Measurements from ENCODE around the gene RALB. TPM values are rescaled to one million over a fixed set of nuclear protein-coding genes. Genes with fewer than 3 reads are reported as not detected.

The RALB gene
- total RNA-seq, 1 experiment from 2014 or later: 24.6 TPM

GRCh38 chr2:120254178-120254577 is 1.5 kb downstream of the RALB start:
- Histone ChIP-seq H3K4me1 (ENCODE audit: insufficient read depth, low read length) (no peaks in the 10 kb centered on the region), H3K18ac (ENCODE audit: insufficient read length, low read depth, low read length) (no peak overlapping the region), H3K9me3 (ENCODE audit: control insufficient read depth, low read depth, low read length) (no peaks in the 10 kb centered on the region), H3K56ac (ENCODE audit: insufficient read length, low read depth, low read length) (no peak overlapping the region), H3K9ac (ENCODE audit: extremely low read depth, insufficient read length, low read length) (no peak overlapping the region), H3K79me1 (ENCODE audit: insufficient read depth, low read depth, low read length, poor library complexity, severe bottlenecking) (no peaks in the 10 kb centered on the region), H3T11ph (ENCODE audit: low read length) (no peak overlapping the region), H3K23me2 (ENCODE audit: insufficient read length, low read depth, low read length, poor library complexity, severe bottlenecking) (peaks cover 12% of the 10 kb centered on the region), H2AFZ (ENCODE audit: low read length) (no peak overlapping the region), H2BK12ac (ENCODE audit: insufficient read length, low read depth, low read length) (no peak overlapping the region), H4K20me1 (ENCODE audit: control insufficient read depth, insufficient read depth, insufficient read length) (no peaks in the 10 kb centered on the region), H2BK120ac (ENCODE audit: low read depth, low read length, poor library complexity, severe bottlenecking) (no peak overlapping the region), H3K27me3 (ENCODE audit: insufficient read depth, low read length) (peaks cover 17% of the 10 kb centered on the region; the same call in 1 of the 2 replicates), H3K4me2 (ENCODE audit: insufficient read depth, insufficient read length, low read length) (peak overlapping the region; percentile 81), H3K14ac (ENCODE audit: insufficient read depth, low read length) (no peak overlapping the region), H2AK5ac (ENCODE audit: insufficient read length, low read length) (no peak overlapping the region), H3K27ac (ENCODE audit: insufficient read length, low read depth, low read length) (no peak overlapping the region), H4K5ac (ENCODE audit: insufficient read length, low read depth, low read length) (no peak overlapping the region), H3K23ac (ENCODE audit: insufficient read length, low read depth, low read length) (no peak overlapping the region), H3K4ac (ENCODE audit: low read depth, low read length) (no peak overlapping the region), H4K91ac (ENCODE audit: insufficient read length, low read depth, low read length) (no peak overlapping the region), H3K79me2 (ENCODE audit: insufficient read depth, low read length) (no peaks in the 10 kb centered on the region), H4K8ac (replicated peaks; ENCODE audit: insufficient read length, low read depth, low read length) (no peak overlapping the region), H2BK15ac (ENCODE audit: low read depth, low read length) (no peak overlapping the region), H2BK20ac (ENCODE audit: low read depth, low read length, poor library complexity, severe bottlenecking) (no peak overlapping the region), H2BK5ac (ENCODE audit: insufficient read length, low read length) (no peak overlapping the region)
- no CpG with 5 or more reads among the region's 8 CpGs for whole genome bisulfite sequencing (ENCODE audit: extremely low coverage, insufficient read length, low lambda C conversion rate)
- Mint-ChIP-seq H3K4me1 (peaks cover 31% of the 10 kb centered on the region in 2 experiments), H3K27ac (no peak overlapping the region), H3K27me3 (ENCODE audit: low read depth) (peaks cover 47% of the 10 kb centered on the region), H3K4me3 (peak overlapping the region; percentile 86 to 91; a peak in 4 of 5 replicates), H3K9me3 (peaks cover 3% of the 10 kb centered on the region in 2 experiments; a peak in 4 of 5 replicates), H3K36me3 (ENCODE audit: insufficient read depth in 1 of 3, low read depth in 3 of 3) (peaks cover 3 to 12% (median 7%) of the 10 kb centered on the region in 3 experiments)
- TF ChIP-seq CTCF (conservative IDR thresholded peaks at IDR 0.05): no peak
- no peak for DNase-seq

Data from H9 (cell line).